Kidney epithelial cell (primary cell): ENCODE data around the gene CCDC86. TPM values are rescaled to one million over a fixed set of nuclear protein-coding genes. Genes with fewer than 3 reads are reported as not detected.

Source experiments
- DNase-seq: peaks from one replicate; pipeline ENCODE4 v3.0.0-alpha.2; 2010; ENCODE audit warnings: low read depth
- H3K27me3 ChIP-seq: 2 replicates; pipeline ENCODE4 v1.6.0; 2011; ENCODE audit warnings: low read length; ENCODE audit not compliant: control insufficient read depth, insufficient read depth
- H3K36me3 ChIP-seq: 2 replicates; pipeline ENCODE4 v1.5.1; 2011; ENCODE audit warnings: low read length; ENCODE audit not compliant: control insufficient read depth, insufficient read depth
- H3K4me3 ChIP-seq: 2 replicates; pipeline ENCODE4 v1.5.1; 2011; ENCODE audit warnings: low read depth, mild to moderate bottlenecking, control low read depth, low read length
- CTCF ChIP-seq: IDR thresholded peaks from 2 replicates; pipeline ENCODE4 v1.5.1; 2011; ENCODE audit warnings: mild to moderate bottlenecking, moderate library complexity, low read length, control low read depth, inconsistent platforms; ENCODE audit not compliant: insufficient read depth, poor library complexity, severe bottlenecking
- total RNA-seq: library from RNA; depleted of rRNA; stranded (reverse); fragments of >200 nt; gene quantifications from 2 replicates; pipeline ENCODE4 v1.2.3, GENCODE V29; 2015

Gene CCDC86
- total RNA-seq, 1 donor from 2014 or later = 53.6 TPM

DNA sequence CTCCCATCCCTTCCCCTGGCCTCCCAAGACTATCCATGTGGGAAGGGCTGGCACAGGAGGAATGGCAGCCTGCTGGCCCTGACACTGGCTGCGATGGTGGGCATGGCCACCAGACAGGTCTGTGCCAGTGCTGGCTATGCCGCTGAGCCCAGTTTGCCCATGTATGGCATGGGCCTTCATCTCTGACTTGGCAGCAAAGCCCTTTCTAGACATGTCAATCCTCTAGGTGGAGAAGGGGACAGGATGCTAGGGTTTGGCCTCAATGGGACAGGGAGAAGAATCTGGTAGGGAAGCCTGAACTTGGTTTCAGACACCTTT lies 34.2 kb downstream of the CCDC86 start:
- Histone ChIP-seq H3K36me3 (no peaks in the 10 kb centered on the region), H3K27me3 (no peaks in the 10 kb centered on the region), H3K4me3 (no peak overlapping the region)
- TF ChIP-seq CTCF = no peak
- DNase-seq = no peak

DNA sequence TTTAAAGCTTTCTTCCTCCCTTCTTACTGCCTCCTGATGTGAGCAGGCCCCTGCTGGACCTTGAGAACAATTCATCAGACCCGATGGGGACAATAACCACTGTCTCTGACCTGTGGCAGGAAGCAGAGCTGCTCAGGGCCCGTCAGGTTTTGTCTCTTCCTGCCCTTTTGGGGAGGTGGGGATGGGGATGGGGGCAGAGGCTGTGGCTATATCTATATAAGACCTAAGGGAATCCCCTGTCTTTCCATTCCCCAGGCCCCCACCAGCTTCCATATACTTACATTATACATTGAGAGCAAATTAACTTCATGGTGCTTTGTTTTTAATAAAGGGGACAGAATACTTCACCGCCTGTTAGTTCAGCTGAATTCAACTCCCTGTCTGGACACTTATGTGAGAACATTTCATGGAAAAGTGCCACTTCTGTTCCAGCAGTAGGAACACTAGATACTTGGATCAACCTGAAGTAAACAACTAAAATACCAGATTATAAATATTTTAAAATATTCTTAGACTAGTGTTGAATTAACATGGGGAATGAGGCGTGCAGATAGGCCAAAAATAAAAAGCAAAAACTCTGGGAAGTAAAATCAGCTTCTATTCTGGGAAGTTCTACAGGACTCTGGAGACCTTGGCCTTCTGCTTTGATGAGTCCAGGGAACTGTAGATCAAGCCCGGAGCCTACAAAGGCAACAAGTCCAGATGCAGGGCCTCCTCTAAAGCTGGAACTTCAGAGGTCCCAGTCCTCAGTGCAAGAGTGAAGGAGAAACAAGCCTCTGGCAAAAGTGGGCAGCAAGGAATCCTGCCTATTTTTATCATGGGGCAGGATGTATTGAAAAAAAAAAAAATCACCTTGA lies 36.6 kb downstream of the CCDC86 start:
- Histone ChIP-seq H3K4me3 (no peak overlapping the region), H3K27me3 (no peaks in the 10 kb centered on the region), H3K36me3 (no peaks in the 10 kb centered on the region)
- TF ChIP-seq CTCF = no peak
- no peak for DNase-seq

- Histone ChIP-seq H3K36me3 (no peaks in the 10 kb centered on the region), H3K27me3 (no peaks in the 10 kb centered on the region), H3K4me3 (no peak overlapping the region)
- no peak for DNase-seq
- TF ChIP-seq CTCF = no peak
These were observed 37.2 kb downstream of the CCDC86 start for GRCh38 chr11:60879104-60879503.

DNA sequence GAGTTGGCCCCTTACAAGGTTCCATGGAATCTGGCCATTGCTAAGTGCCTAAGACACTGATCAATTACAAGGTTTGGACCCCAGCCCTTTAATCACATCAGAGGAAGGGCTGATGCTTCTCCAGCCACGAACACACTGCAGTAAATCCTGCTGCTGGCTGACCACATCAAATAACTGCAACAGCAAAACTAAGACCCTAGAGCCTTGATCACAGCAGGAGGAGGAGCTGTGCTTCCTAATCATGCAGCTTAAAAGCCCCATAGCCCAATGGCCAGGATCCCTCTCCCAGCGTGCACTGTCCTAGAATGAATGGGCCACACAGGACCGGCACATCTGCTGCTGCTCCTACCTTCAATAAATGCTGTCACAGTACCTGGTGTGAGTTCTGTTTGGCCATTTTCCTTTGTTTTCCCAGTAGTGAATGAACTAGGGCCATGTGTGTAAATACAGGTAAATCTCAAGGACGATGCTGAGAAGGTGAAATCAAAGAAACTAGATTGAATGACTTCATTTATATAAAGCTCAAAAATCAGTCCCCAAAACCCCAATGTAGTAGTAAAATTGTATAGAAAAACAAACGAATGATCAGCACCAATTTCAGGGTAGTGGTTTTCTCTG lies 38.2 kb downstream of the CCDC86 start:
- DNase-seq = no peak
- H3K4me3 ChIP-seq = no peak overlapping the region
- no peaks in the 10 kb centered on the region for H3K36me3 ChIP-seq
- no peak for TF ChIP-seq CTCF
- H3K27me3 ChIP-seq = no peaks in the 10 kb centered on the region

DNA sequence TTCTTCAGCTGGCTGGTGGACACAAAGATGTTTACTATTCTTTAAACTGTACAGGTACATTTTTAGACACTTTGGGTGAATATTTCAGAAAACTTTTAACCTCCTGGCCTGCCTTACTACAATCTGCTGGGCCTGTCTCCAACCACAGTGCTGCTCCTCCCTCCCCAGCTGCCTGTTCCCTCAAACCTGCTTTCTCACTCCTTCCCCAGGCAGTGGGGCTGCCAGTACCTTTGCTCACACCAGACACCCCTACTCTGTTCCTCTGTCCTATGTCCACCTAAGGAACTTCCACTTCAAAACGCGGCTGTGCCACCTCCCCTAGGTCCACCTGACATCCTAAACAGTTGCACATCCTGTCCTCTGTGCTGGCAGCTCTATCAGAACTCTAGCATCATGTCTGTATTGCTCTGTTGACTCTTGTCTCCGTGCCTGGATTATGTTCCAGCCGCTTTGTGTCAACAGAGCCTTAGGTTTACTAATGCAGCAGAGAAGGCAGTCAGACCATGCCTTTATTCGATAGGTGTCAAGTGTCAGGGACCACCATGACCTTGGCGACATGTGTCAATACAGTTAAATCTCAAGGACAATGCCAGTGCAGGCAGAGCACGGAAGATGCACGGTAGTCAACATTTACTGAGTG lies 38.9 kb downstream of the CCDC86 start:
- no peak overlapping the region for H3K4me3 ChIP-seq
- H3K27me3 ChIP-seq = no peaks in the 10 kb centered on the region
- H3K36me3 ChIP-seq = no peaks in the 10 kb centered on the region
- no peak for DNase-seq
- TF ChIP-seq CTCF = no peak
